Activated CD4-positive, CD25-positive, alpha-beta regulatory T cell treated with anti-CD3 and anti-CD28 coated beads, Interleukin-2, amount 50 U/mL, for 24 hours (primary cell): ENCODE data around the gene CYP4X1.
"Not testable (repeated sequence)": the region's sequence is repeated elsewhere in the genome, so short reads cannot be mapped to it uniquely, and the experiment has no call there.

Experiments
- ATAC-seq, 2 donors: fragments of 150-1000 bp; cut with Tn5 transposase; one replicate each; pipeline ENCODE4 v1.10.0; 2021; ENCODE audit warnings: mild to moderate bottlenecking in 1 of 2, moderate library complexity in 1 of 2

The CYP4X1 gene

GRCh38 chr1:47069509-47069908, 46.0 kb downstream of the CYP4X1 start:
- not testable (repeated sequence) for ATAC-seq

- ATAC-seq, result not testable (repeated sequence)
These were observed 65.9 kb downstream of the CYP4X1 start for GRCh38 chr1:47089356-47089755.

GRCh38 chr1:47091476-47091875, 68.0 kb downstream of the CYP4X1 start:
- not testable (repeated sequence) for ATAC-seq
